ENCODE measurements around the gene AFG1L.
A peak's percentile ranks its signal among the peaks of the same experiment; 100 is the strongest.

AFG1L gene

DNA sequence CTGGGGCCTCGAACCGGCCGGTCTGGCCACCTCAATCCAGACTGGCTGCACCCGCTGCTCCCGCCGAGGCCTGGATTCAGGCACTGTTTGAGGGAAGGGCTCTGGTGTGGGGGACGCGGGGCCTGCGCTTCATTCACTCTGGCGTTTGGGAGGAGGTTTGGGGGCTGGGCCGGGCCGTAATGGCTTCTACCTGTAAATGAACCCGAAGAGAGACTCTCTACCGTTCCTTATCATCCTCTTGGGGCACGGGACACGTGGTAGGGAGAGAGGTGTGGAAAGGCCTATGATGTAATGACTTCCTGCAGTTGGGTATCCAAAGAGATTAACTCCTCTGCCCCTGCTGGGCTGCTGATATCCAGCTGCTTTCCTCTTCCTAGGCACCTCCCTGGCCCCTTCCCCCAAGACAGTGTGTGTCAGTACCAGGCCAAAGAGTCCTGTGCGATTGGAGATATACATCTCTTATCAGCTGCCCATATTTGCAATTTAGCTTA lies 267.7 kb downstream of the AFG1L start:
- peak overlapping the region; percentile 88 for H3K27ac ChIP-seq (ENCODE audit: low read depth, low read length)
- H3K9ac ChIP-seq (ENCODE audit: low read length in 5 of 5) = peak overlapping the region; percentile 72 to 89 (median 76)
- H3K4me1 ChIP-seq (ENCODE audit: control insufficient read depth in 5 of 5, insufficient read depth in 5 of 5, low read length in 5 of 5) = peaks cover 9 to 72% (median 58%) of the 10 kb centered on the region in 5 donors
- peaks cover 0 to 10% (median 6%) of the 10 kb centered on the region in 5 donors for H3K36me3 ChIP-seq (ENCODE audit: control insufficient read depth in 5 of 5, insufficient read depth in 5 of 5, low read length in 5 of 5)
- H3K4me3 ChIP-seq (ENCODE audit: low read depth in 1 of 5, low read length in 5 of 5) = peak overlapping the region; percentile 80 to 97 (median 90)
- H3K9me3 ChIP-seq (ENCODE audit: control insufficient read depth in 5 of 5, low read length in 5 of 5) = no peaks in the 10 kb centered on the region
- no peaks in the 10 kb centered on the region for H3K27me3 ChIP-seq (ENCODE audit: control insufficient read depth in 5 of 5, insufficient read depth in 4 of 5, low read length in 5 of 5)

DNA sequence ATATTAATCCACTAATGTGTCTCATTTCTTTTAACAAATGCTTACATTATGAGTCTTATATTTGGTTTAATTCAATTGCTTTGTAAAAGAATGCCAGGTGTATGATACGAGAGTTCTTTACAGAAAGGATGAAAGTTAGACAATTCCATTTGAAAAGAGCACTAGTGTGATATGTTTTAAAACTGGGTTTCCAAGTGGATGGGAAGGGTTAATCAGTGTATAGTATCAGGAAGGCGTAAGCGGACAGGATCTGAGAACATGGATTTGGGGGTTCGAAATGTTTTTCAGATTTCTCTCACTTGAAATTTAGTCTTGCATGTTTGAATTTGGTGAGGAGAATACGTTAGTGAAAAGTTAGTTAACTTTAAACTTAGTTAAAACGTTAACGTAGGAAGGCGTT lies 268.4 kb downstream of the AFG1L start:
- Histone ChIP-seq H3K27me3 (ENCODE audit: control insufficient read depth in 5 of 5, insufficient read depth in 4 of 5, low read length in 5 of 5) (no peaks in the 10 kb centered on the region), H3K9me3 (ENCODE audit: control insufficient read depth in 5 of 5, low read length in 5 of 5) (no peaks in the 10 kb centered on the region), H3K4me3 (ENCODE audit: low read depth in 1 of 5, low read length in 5 of 5) (peak overlapping the region; percentile 68 to 97 (median 85)), H3K9ac (ENCODE audit: low read length in 5 of 5) (peak overlapping the region in 3 of 5 donors; percentile 72 to 89 (median 79)), H3K4me1 (ENCODE audit: control insufficient read depth in 5 of 5, insufficient read depth in 5 of 5, low read length in 5 of 5) (peaks cover 9 to 76% (median 63%) of the 10 kb centered on the region in 5 donors), H3K27ac (ENCODE audit: low read depth, low read length) (peak overlapping the region; percentile 88), H3K36me3 (ENCODE audit: control insufficient read depth in 5 of 5, insufficient read depth in 5 of 5, low read length in 5 of 5) (peaks cover 0 to 17% (median 6%) of the 10 kb centered on the region in 5 donors)

DNA sequence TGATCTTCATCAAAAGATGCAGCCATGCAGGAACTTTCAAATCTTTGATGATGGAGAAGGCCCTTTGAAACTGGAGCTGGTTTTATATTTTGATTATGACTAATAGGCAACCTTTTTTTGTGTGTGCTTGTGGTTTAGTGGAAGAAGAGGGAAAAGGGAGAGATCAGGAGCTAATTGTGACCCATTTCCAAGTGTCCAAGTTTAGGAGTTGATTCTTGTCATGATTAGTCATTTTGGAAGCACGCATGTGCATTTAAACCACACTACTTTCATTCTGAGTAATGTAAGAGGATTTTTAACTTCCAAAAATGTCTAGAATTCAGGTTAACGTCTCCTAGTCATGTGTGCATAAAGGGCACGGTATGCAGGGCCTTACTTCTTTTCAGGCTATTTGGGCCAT lies 269.3 kb downstream of the AFG1L start:
- Histone ChIP-seq H3K36me3 (ENCODE audit: control insufficient read depth in 5 of 5, insufficient read depth in 5 of 5, low read length in 5 of 5) (peaks cover 3 to 23% (median 9%) of the 10 kb centered on the region in 5 donors), H3K27me3 (ENCODE audit: control insufficient read depth in 5 of 5, insufficient read depth in 4 of 5, low read length in 5 of 5) (no peaks in the 10 kb centered on the region), H3K9me3 (ENCODE audit: control insufficient read depth in 5 of 5, low read length in 5 of 5) (no peaks in the 10 kb centered on the region), H3K27ac (ENCODE audit: low read depth, low read length) (peak overlapping the region; percentile 88), H3K9ac (ENCODE audit: low read length in 5 of 5) (peak overlapping the region in 2 of 5 donors; percentile 24 to 89), H3K4me3 (ENCODE audit: low read depth in 1 of 5, low read length in 5 of 5) (peak overlapping the region in 4 of 5 donors; percentile 7 to 97 (median 48)), H3K4me1 (ENCODE audit: control insufficient read depth in 5 of 5, insufficient read depth in 5 of 5, low read length in 5 of 5) (peaks cover 9 to 74% (median 69%) of the 10 kb centered on the region in 5 donors)

DNA sequence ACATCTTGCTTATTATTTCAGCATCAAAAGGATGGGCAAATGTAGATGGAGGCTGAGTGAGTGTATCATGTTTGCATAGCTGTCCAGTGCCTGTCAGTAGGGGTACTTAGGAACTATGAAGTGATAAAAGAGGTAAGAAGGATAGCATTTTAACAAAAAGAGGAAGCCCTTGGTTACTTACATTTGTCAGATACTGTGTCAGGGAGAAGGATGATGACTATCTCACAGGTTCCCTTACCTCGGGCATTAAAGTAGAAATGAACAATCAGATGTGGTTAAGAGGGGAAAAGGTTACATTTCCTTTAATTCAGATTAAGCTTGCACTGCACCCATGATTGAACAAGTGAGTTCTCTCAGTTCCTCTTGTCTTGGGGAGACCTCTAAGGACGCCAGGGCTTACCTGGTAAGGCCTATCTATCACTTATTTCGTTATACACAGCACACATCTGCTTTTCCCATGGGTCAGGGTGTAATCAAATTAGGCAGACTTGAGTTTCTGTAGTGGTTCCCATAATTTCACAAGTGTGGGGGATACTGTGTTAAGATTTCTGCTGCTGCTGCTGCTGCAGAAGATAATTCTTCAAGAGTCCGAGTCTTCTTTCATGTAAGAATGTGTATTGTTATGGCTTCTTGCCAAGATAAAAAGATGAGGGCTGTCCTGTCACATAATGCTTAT lies 270.4 kb downstream of the AFG1L start:
- H3K27me3 ChIP-seq (ENCODE audit: control insufficient read depth in 5 of 5, insufficient read depth in 4 of 5, low read length in 5 of 5) = no peaks in the 10 kb centered on the region
- H3K27ac ChIP-seq (ENCODE audit: low read depth, low read length) = peak overlapping the region; percentile 88
- peaks cover 9 to 75% (median 70%) of the 10 kb centered on the region in 5 donors for H3K4me1 ChIP-seq (ENCODE audit: control insufficient read depth in 5 of 5, insufficient read depth in 5 of 5, low read length in 5 of 5)

DNA sequence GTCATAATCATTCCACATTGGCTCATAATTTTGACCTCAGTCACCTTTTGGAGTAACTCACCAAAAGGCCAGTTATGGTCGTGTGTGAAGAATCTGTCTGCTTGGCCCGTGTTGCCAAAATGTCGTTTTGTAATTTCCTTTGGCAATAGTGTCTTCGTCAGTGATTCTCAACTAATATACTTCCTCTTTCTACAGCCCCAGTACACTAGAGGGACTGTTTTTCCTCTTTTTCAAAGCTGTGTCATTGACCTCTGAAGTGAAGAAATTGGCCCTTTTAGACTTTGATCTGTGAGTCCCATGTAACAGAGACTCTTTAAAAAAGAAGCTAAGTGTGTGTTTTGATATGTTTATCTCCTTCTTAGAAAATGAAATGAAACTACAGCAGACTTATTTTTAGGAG lies 271.0 kb downstream of the AFG1L start:
- Histone ChIP-seq H3K36me3 (ENCODE audit: control insufficient read depth in 5 of 5, insufficient read depth in 5 of 5, low read length in 5 of 5) (peaks cover 14 to 37% (median 24%) of the 10 kb centered on the region in 5 donors), H3K27ac (ENCODE audit: low read depth, low read length) (peak overlapping the region; percentile 88), H3K9ac (ENCODE audit: low read length in 5 of 5) (peak overlapping the region in 3 of 5 donors; percentile 39 to 59 (median 43)), H3K4me3 (ENCODE audit: low read depth in 1 of 5, low read length in 5 of 5) (peak overlapping the region in 1 of 5 donors; percentile 97), H3K4me1 (ENCODE audit: control insufficient read depth in 5 of 5, insufficient read depth in 5 of 5, low read length in 5 of 5) (peaks cover 9 to 74% (median 70%) of the 10 kb centered on the region in 5 donors), H3K27me3 (ENCODE audit: control insufficient read depth in 5 of 5, insufficient read depth in 4 of 5, low read length in 5 of 5) (no peaks in the 10 kb centered on the region), H3K9me3 (ENCODE audit: control insufficient read depth in 5 of 5, low read length in 5 of 5) (no peaks in the 10 kb centered on the region)

More for the DNA sequence above, 270.4 kb downstream of the AFG1L start:
- H3K9me3 ChIP-seq (ENCODE audit: control insufficient read depth in 5 of 5, low read length in 5 of 5) = no peaks in the 10 kb centered on the region
- H3K9ac ChIP-seq (ENCODE audit: low read length in 5 of 5) = peak overlapping the region; percentile 9 to 78 (median 67)
- peak overlapping the region; percentile 1 to 97 (median 23) for H3K4me3 ChIP-seq (ENCODE audit: low read depth in 1 of 5, low read length in 5 of 5)
- peaks cover 9 to 31% (median 17%) of the 10 kb centered on the region in 5 donors for H3K36me3 ChIP-seq (ENCODE audit: control insufficient read depth in 5 of 5, insufficient read depth in 5 of 5, low read length in 5 of 5)

DNA sequence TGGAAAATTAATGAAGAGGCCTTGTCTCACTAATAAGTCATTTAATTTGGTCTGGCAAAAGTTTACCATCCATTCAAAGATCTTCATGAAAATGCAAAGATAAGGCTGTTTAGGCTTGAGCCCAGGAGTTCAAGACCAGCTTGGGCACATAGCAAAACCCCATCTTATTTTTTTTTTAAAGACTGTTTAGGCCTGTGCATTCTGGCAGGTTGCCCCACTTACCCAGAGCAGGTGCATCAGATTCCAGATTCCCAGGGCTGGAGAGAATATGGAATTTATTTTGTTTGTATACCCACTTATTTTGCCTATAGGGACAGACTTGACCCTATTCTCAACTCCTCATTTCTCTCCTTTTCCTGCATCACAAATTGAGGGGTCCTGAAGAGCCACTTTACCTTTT lies 271.6 kb downstream of the AFG1L start:
- no peaks in the 10 kb centered on the region for H3K27me3 ChIP-seq (ENCODE audit: control insufficient read depth in 5 of 5, insufficient read depth in 4 of 5, low read length in 5 of 5)
- H3K27ac ChIP-seq (ENCODE audit: low read depth, low read length) = peak overlapping the region; percentile 88
- H3K9ac ChIP-seq (ENCODE audit: low read length in 5 of 5) = peak overlapping the region in 3 of 5 donors; percentile 43 to 59 (median 48)
- H3K4me1 ChIP-seq (ENCODE audit: control insufficient read depth in 5 of 5, insufficient read depth in 5 of 5, low read length in 5 of 5) = peaks cover 9 to 75% (median 70%) of the 10 kb centered on the region in 5 donors
- H3K9me3 ChIP-seq (ENCODE audit: control insufficient read depth in 5 of 5, low read length in 5 of 5) = no peaks in the 10 kb centered on the region
- no peak overlapping the region for H3K4me3 ChIP-seq (ENCODE audit: low read depth in 1 of 5, low read length in 5 of 5)
- peaks cover 19 to 42% (median 29%) of the 10 kb centered on the region in 5 donors for H3K36me3 ChIP-seq (ENCODE audit: control insufficient read depth in 5 of 5, insufficient read depth in 5 of 5, low read length in 5 of 5)

DNA sequence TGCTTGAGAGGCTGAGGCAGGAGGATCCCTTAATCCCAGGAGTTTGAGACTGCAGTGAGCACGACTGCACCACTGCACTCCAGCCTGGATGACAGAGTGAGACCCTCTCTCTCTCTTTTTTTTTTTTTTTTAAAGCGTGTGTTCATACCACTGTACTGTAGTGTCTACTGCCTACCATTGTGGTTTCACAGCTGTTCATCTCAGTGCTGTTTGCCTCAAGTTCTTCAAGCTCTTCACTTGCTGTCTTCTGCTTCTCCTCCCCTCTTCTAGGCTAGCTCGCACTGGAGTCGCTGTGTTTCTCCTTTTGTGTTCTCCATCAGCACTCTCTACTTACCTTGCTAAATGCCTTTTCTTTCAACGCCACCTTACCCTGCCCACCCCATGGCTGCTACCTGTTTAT lies 273.2 kb downstream of the AFG1L start:
- H3K4me3 ChIP-seq (ENCODE audit: low read depth in 1 of 5, low read length in 5 of 5) = no peak overlapping the region
- no peaks in the 10 kb centered on the region for H3K9me3 ChIP-seq (ENCODE audit: control insufficient read depth in 5 of 5, low read length in 5 of 5)
- H3K9ac ChIP-seq (ENCODE audit: low read length in 5 of 5) = no peak overlapping the region
- peaks cover 25 to 52% (median 33%) of the 10 kb centered on the region in 5 donors for H3K36me3 ChIP-seq (ENCODE audit: control insufficient read depth in 5 of 5, insufficient read depth in 5 of 5, low read length in 5 of 5)
- H3K27me3 ChIP-seq (ENCODE audit: control insufficient read depth in 5 of 5, insufficient read depth in 4 of 5, low read length in 5 of 5) = no peaks in the 10 kb centered on the region
- peaks cover 9 to 62% (median 54%) of the 10 kb centered on the region in 5 donors for H3K4me1 ChIP-seq (ENCODE audit: control insufficient read depth in 5 of 5, insufficient read depth in 5 of 5, low read length in 5 of 5)
- H3K27ac ChIP-seq (ENCODE audit: low read depth, low read length) = no peak overlapping the region

DNA sequence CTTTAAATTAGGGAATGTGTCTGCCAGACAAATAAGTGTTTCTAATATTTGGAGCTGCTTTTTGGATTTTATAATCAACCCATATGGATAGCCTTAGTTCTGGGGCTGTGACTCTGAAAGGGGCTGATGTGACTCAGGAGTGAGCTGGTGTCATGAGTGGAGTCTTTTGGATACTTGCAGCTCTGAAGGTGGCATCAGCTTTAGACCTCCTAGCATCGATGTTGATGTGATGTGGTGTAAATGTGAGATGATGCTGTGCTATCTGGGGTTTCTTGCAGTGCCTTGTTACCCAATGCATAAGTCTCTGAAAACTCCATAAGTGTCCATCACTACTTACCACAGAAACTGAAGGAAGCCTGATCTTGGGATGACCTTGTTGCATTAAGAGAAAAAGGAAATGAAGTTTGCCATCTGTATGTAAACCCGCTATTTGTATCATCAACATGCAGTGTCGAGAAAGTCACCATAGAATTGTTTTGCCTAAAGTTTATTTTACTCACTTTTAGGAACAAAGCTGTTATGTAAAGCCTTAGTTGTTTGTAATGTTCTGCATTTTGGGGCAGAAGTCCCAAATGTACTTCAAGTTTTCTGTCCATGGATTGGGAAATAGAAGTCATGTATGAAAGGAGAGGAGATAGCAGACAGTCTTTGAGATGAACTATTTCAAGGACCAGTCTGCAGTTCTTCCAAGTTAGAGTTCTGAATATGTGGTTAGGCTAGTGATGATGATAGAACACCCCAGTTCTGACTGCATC lies 273.9 kb downstream of the AFG1L start:
- H3K36me3 ChIP-seq (ENCODE audit: control insufficient read depth in 5 of 5, insufficient read depth in 5 of 5, low read length in 5 of 5) = peaks cover 25 to 55% (median 33%) of the 10 kb centered on the region in 5 donors
- H3K9me3 ChIP-seq (ENCODE audit: control insufficient read depth in 5 of 5, low read length in 5 of 5) = no peaks in the 10 kb centered on the region
- peaks cover 9 to 56% (median 48%) of the 10 kb centered on the region in 5 donors for H3K4me1 ChIP-seq (ENCODE audit: control insufficient read depth in 5 of 5, insufficient read depth in 5 of 5, low read length in 5 of 5)
- no peaks in the 10 kb centered on the region for H3K27me3 ChIP-seq (ENCODE audit: control insufficient read depth in 5 of 5, insufficient read depth in 4 of 5, low read length in 5 of 5)
- no peak overlapping the region for H3K9ac ChIP-seq (ENCODE audit: low read length in 5 of 5)
- H3K4me3 ChIP-seq (ENCODE audit: low read depth in 1 of 5, low read length in 5 of 5) = no peak overlapping the region
- peak overlapping the region; percentile 0 for H3K27ac ChIP-seq (ENCODE audit: low read depth, low read length)

DNA sequence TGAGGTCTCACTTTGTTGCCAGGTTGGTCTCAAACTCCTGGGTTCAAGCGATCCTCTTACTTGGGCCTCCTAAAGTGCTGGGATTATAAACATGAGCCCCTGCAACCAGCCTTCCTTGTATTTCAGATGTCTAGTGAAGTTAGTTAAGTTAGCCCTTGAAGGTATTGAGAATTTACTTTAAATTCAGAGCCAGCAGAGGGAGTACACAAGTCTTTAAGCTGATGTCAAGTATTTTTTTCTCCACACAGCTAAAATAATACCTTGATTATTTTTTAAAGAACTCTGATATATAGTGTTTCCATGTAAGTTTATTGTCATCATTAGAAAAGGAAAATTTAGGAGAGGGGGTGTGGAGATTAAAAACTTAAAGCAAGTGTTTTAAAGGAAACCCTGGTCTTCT lies 275.7 kb downstream of the AFG1L start:
- H3K4me1 ChIP-seq (ENCODE audit: control insufficient read depth in 5 of 5, insufficient read depth in 5 of 5, low read length in 5 of 5) = peaks cover 7 to 52% (median 39%) of the 10 kb centered on the region in 5 donors
- H3K9ac ChIP-seq (ENCODE audit: low read length in 5 of 5) = no peak overlapping the region
- H3K9me3 ChIP-seq (ENCODE audit: control insufficient read depth in 5 of 5, low read length in 5 of 5) = no peaks in the 10 kb centered on the region
- no peaks in the 10 kb centered on the region for H3K27me3 ChIP-seq (ENCODE audit: control insufficient read depth in 5 of 5, insufficient read depth in 4 of 5, low read length in 5 of 5)
- H3K4me3 ChIP-seq (ENCODE audit: low read depth in 1 of 5, low read length in 5 of 5) = no peak overlapping the region
- no peak overlapping the region for H3K27ac ChIP-seq (ENCODE audit: low read depth, low read length)
- H3K36me3 ChIP-seq (ENCODE audit: control insufficient read depth in 5 of 5, insufficient read depth in 5 of 5, low read length in 5 of 5) = peaks cover 25 to 55% (median 33%) of the 10 kb centered on the region in 5 donors
